Mesenchymal stem cell (in vitro differentiated cells and primary cell): ENCODE data around the gene LY6G6D. TPM values are rescaled to one million over a fixed set of nuclear protein-coding genes. Genes with fewer than 3 reads are reported as not detected.

Experiments
- DNase-seq: peaks from one replicate; pipeline ENCODE4 v3.0.0-alpha.2; 2013
- H2AFZ ChIP-seq: one replicate; pipeline ENCODE4 v1.6.1; 2013; ENCODE audit warnings: low read depth, mild to moderate bottlenecking, control low read depth, inconsistent platforms, low read length, moderate library complexity
- H2AK5ac ChIP-seq: 2 replicates; pipeline ENCODE4 v1.6.1; 2013; ENCODE audit warnings: low read length, moderate library complexity, mild to moderate bottlenecking, inconsistent platforms; ENCODE audit not compliant: severe bottlenecking
- H2BK120ac ChIP-seq: one replicate; pipeline ENCODE4 v1.6.1; 2013; ENCODE audit warnings: low read depth, mild to moderate bottlenecking, inconsistent platforms, low read length, moderate library complexity
- H2BK12ac ChIP-seq, 2 experiments: one replicate each; pipeline ENCODE4 v1.6.1; 2013; ENCODE audit warnings: inconsistent platforms in 2 of 2, low read length in 2 of 2, mild to moderate bottlenecking in 2 of 2, moderate library complexity in 2 of 2, control low read depth in 1 of 2
- H2BK15ac ChIP-seq: one replicate; pipeline ENCODE4 v1.6.1; 2013; ENCODE audit warnings: mild to moderate bottlenecking, low read depth, inconsistent platforms; ENCODE audit not compliant: poor library complexity, severe bottlenecking
- H2BK5ac ChIP-seq: 2 replicates; pipeline ENCODE4 v1.6.1; 2013; ENCODE audit warnings: low read depth, mild to moderate bottlenecking, low read length, control low read depth, inconsistent platforms; ENCODE audit not compliant: poor library complexity, severe bottlenecking
- H3K14ac ChIP-seq, 2 experiments: one replicate each; pipeline ENCODE4 v1.6.1; 2013; ENCODE audit warnings: inconsistent platforms in 2 of 2, low read length in 2 of 2, control low read depth in 1 of 2, mild to moderate bottlenecking in 1 of 2, moderate library complexity in 1 of 2
- H3K18ac ChIP-seq, 2 experiments: one replicate each; pipeline ENCODE4 v1.6.1; 2013; ENCODE audit warnings: inconsistent platforms in 2 of 2, low read length in 2 of 2, control low read depth in 1 of 2, low read depth in 1 of 2, mild to moderate bottlenecking in 1 of 2
- H3K23ac ChIP-seq, 2 experiments: one replicate each; pipeline ENCODE4 v1.6.1; 2013; ENCODE audit warnings: inconsistent platforms in 2 of 2, low read length in 2 of 2, mild to moderate bottlenecking in 2 of 2, moderate library complexity in 2 of 2, control low read depth in 1 of 2
- H3K27ac ChIP-seq: 2 replicates; pipeline ENCODE4 v1.5.1; 2013; ENCODE audit warnings: mild to moderate bottlenecking, moderate library complexity, low read length, control low read depth, inconsistent platforms; ENCODE audit not compliant: poor library complexity, severe bottlenecking
- H3K27me3 ChIP-seq, 2 experiments: 2 replicates each; pipeline versions ENCODE4 v1.6.1 to v1.7.0; 2013; ENCODE audit warnings: low read length in 2 of 2, mild to moderate bottlenecking in 2 of 2, moderate library complexity in 2 of 2, control low read depth in 1 of 2, inconsistent platforms in 1 of 2; ENCODE audit not compliant: control insufficient read depth in 1 of 2, insufficient read depth in 1 of 2
- H3K36me3 ChIP-seq, 2 experiments: 2 replicates each; pipeline versions ENCODE4 v1.6.1 to v1.7.0; 2013; ENCODE audit warnings: low read length in 2 of 2, control low read depth in 1 of 2, inconsistent platforms in 1 of 2, low read depth in 1 of 2, mild to moderate bottlenecking in 1 of 2; ENCODE audit not compliant: insufficient read depth in 2 of 2, control insufficient read depth in 1 of 2
- H3K4ac ChIP-seq, 2 experiments: one replicate each; pipeline ENCODE4 v1.6.1; 2013; ENCODE audit warnings: inconsistent platforms in 2 of 2, low read length in 2 of 2, mild to moderate bottlenecking in 2 of 2, moderate library complexity in 2 of 2, control low read depth in 1 of 2, low read depth in 1 of 2
- H3K4me1 ChIP-seq: 2 replicates; pipeline ENCODE4 v1.6.1; 2013; ENCODE audit warnings: low read depth, low read length, control low read depth; ENCODE audit not compliant: control insufficient read depth, insufficient read depth
- H3K4me2 ChIP-seq: 2 replicates; pipeline ENCODE4 v1.6.1; 2013; ENCODE audit warnings: low read length, mild to moderate bottlenecking, inconsistent platforms; ENCODE audit not compliant: poor library complexity, severe bottlenecking
- H3K4me3 ChIP-seq, 2 experiments: 2 replicates each; pipeline versions ENCODE4 v1.5.1 to v1.7.0; 2013; ENCODE audit warnings: low read length in 2 of 2, mild to moderate bottlenecking in 2 of 2, control low read depth in 1 of 2, low read depth in 1 of 2; ENCODE audit not compliant: insufficient read depth in 1 of 2
- H3K79me1 ChIP-seq: replicated peaks from 2 replicates; pipeline ENCODE4 v1.6.1; 2013; ENCODE audit warnings: mild to moderate bottlenecking, control low read depth, low read length, inconsistent platforms; ENCODE audit not compliant: poor library complexity, severe bottlenecking
- H3K9ac ChIP-seq: 2 replicates; pipeline ENCODE4 v1.7.0; 2013; ENCODE audit warnings: mild to moderate bottlenecking, low read length, moderate library complexity
- H3K9me3 ChIP-seq: 2 replicates; pipeline ENCODE4 v1.7.0; 2013; ENCODE audit warnings: mild to moderate bottlenecking, low read length; ENCODE audit not compliant: control insufficient read depth
- H4K8ac ChIP-seq: one replicate; pipeline ENCODE4 v1.6.1; 2013; ENCODE audit warnings: inconsistent platforms, mild to moderate bottlenecking, low read length, moderate library complexity
- H4K91ac ChIP-seq: one replicate; pipeline ENCODE4 v1.6.1; 2013; ENCODE audit warnings: mild to moderate bottlenecking, low read length, inconsistent platforms
- WGBS: methylation state at CpG from one replicate; pipeline ENCODE4 v1.1.7; 2013; ENCODE audit warnings: mixed read lengths; 5-methylcytosine and 5-hydroxymethylcytosine counted together
- polyA plus RNA-seq, 2 experiments: library from polyadenylated mRNA; stranded (reverse); fragments of 200-250 nt; gene quantifications; one replicate each; pipeline ENCODE4 v1.2.3, GENCODE V29; 2013

LY6G6D gene, protein sequence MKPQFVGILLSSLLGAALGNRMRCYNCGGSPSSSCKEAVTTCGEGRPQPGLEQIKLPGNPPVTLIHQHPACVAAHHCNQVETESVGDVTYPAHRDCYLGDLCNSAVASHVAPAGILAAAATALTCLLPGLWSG
- polyA plus RNA-seq (2013, experiment 1 of 2), result not detected
- not detected for polyA plus RNA-seq (2013, experiment 2 of 2)

GRCh38 chr6:31715022-31715958, at the start of gene LY6G6D:
TSS of gene LY6G6D (plus strand) at chr6:31715348. CDS start at chr6:31715356, 8 bp downstream.
- Histone ChIP-seq H3K9ac (no peak within 1 kb of the TSS), H2BK5ac (no peak within 1 kb of the TSS), H3K14ac (no peak within 1 kb of the TSS), H3K4me2 (no peak within 1 kb of the TSS), H3K79me1 (no peaks in the 10 kb centered on the region), H3K27ac (no peak within 1 kb of the TSS), H3K18ac (no peak within 1 kb of the TSS), H3K4me1 (peaks cover 4% of the 10 kb centered on the region), H2AFZ (no peak within 1 kb of the TSS), H2BK12ac (peak within 1 kb of the TSS in 1 of 2 experiments; percentile 15), H2BK15ac (no peak within 1 kb of the TSS), H2BK120ac (no peak within 1 kb of the TSS), H3K27me3 (peaks cover 35 to 38% of the 10 kb centered on the region in 2 experiments), H2AK5ac (no peak within 1 kb of the TSS), H3K36me3 (peaks cover 0 to 3% of the 10 kb centered on the region in 2 experiments), H3K4me3 (no peak within 1 kb of the TSS), H3K9me3 (no peaks in the 10 kb centered on the region), H3K23ac (no peak within 1 kb of the TSS), H4K8ac (peak within 1 kb of the TSS; percentile 84), H4K91ac (no peak within 1 kb of the TSS), H3K4ac (no peak within 1 kb of the TSS)
- WGBS, result 59% methylated on average over 15 of the region's 16 CpGs
- DNase-seq, result no peak

DNA sequence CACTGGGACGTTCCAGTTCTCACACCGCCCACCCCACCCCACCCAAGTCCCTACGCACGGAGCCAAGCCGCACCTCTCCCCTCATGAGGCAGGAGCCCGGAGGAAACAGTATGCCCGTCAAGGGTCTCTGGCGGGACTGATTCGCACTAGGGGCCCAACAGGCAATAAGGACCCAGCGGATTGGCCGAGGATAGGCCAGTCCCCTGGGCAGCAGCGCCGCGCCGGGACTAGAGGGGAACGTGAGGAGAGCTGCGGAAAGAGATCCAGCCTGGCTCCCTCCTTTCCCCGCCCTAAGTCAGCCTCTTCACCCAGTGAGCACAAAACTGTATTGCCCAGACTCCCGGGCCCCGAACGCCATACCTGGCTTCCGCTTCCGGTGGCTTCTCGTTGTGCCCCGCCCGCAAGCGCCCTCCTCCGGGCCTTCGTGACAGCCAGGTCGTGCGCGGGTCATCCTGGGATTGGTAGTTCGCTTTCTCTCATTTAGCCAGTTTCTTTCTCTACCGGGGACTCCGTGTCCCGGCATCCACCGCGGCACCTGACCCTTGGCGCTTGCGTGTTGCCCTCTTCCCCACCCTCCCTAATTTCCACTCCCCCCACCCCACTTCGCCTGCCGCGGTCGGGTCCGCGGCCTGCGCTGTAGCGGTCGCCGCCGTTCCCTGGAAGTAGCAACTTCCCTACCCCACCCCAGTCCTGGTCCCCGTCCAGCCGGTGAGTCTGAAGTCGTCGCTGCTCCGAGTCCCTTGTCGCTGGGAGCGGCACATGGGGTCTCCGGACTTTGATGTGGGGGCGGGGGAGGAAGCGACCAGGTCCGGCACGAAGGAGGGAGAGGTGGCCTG, 49.4 kb upstream of the LY6G6D start, which contains the start of gene CSNK2B:
Gene CSNK2B, plus strand, starts transcription at position 580 of the 836 bp plus-strand sequence. CDS start 752 bp downstream, outside the sequence.
- Histone ChIP-seq H3K79me1 (peaks cover 36% of the 10 kb centered on the region), H3K4me2 (peak within 1 kb of the TSS; percentile 90), H2BK12ac (peak within 1 kb of the TSS in 1 of 2 experiments; percentile 21), H3K9ac (peak within 1 kb of the TSS; percentile 97), H3K4me3 (peak within 1 kb of the TSS; percentile 97 to 99), H3K36me3 (peaks cover 51 to 61% of the 10 kb centered on the region in 2 experiments), H2AFZ (peak within 1 kb of the TSS; percentile 74), H2AK5ac (peak within 1 kb of the TSS; percentile 64), H2BK5ac (peak within 1 kb of the TSS; percentile 81), H2BK120ac (peak within 1 kb of the TSS; percentile 19), H4K91ac (peak within 1 kb of the TSS; percentile 95), H3K27me3 (no peaks in the 10 kb centered on the region), H3K18ac (peak within 1 kb of the TSS; percentile 96 to 99), H3K4me1 (peaks cover 22% of the 10 kb centered on the region), H3K14ac (peak within 1 kb of the TSS in 1 of 2 experiments; percentile 90), H3K27ac (peak within 1 kb of the TSS; percentile 89), H3K4ac (peak within 1 kb of the TSS; percentile 94), H3K23ac (peak within 1 kb of the TSS; percentile 38 to 86), H3K9me3 (no peaks in the 10 kb centered on the region), H4K8ac (peak within 1 kb of the TSS; percentile 99), H2BK15ac (peak within 1 kb of the TSS; percentile 88)
- WGBS, result 0% methylated on average over 53 of the region's 63 CpGs
- peak; percentile 98 for DNase-seq

GRCh38 chr6:31666337-31666965, 48.7 kb upstream of the LY6G6D start:
- H3K27ac ChIP-seq, result peak overlapping the region; percentile 73
- H2BK15ac ChIP-seq, result peak overlapping the region; percentile 88
- H3K4me2 ChIP-seq, result peak overlapping the region; percentile 84
- H2AFZ ChIP-seq, result peak overlapping the region; percentile 73
- H4K91ac ChIP-seq, result peak overlapping the region; percentile 95
- H3K27me3 ChIP-seq, result no peaks in the 10 kb centered on the region
- peak overlapping the region; percentile 81 for H2BK5ac ChIP-seq
- H3K4ac ChIP-seq, result peak overlapping the region; percentile 94
- H4K8ac ChIP-seq, result peak overlapping the region; percentile 99
- H3K4me1 ChIP-seq, result peaks cover 18% of the 10 kb centered on the region
- no peaks in the 10 kb centered on the region for H3K9me3 ChIP-seq
- H3K9ac ChIP-seq, result peak overlapping the region; percentile 97
- H3K18ac ChIP-seq, result peak overlapping the region; percentile 96 to 99
- 9% methylated on average over 15 of the region's 15 CpGs for WGBS
- H3K36me3 ChIP-seq, result peaks cover 58 to 69% of the 10 kb centered on the region in 2 experiments
- H3K14ac ChIP-seq, result peak overlapping the region in 1 of 2 experiments; percentile 87
- peak overlapping the region; percentile 64 for H2AK5ac ChIP-seq
- no peak overlapping the region for H2BK120ac ChIP-seq
- no peak overlapping the region for H2BK12ac ChIP-seq
- peak overlapping the region; percentile 38 to 86 for H3K23ac ChIP-seq
- peak overlapping the region; percentile 97 to 99 for H3K4me3 ChIP-seq
- peaks cover 39% of the 10 kb centered on the region for H3K79me1 ChIP-seq
- peak; percentile 27 for DNase-seq
